Aorta (tissue), 5 donors: ENCODE measurements around the gene NGFR. TPM values are rescaled to one million over a fixed set of nuclear protein-coding genes. Genes with fewer than 3 reads are reported as not detected.
"Not testable (repeated sequence)": the region's sequence is repeated elsewhere in the genome, so short reads cannot be mapped to it uniquely, and the experiment has no call there.

Experiments
- ATAC-seq: fragments of 200-7000 bp; cut with Tn5 transposase; one replicate; pipeline ENCODE4 v1.9.1; 2022; ENCODE audit warnings: moderate library complexity; ENCODE audit not compliant: low FRiP score
- DNase-seq, 2 donors: peaks; one replicate each; pipeline ENCODE4 v3.0.0-alpha.2; 2020
- H3K27ac ChIP-seq, 2 donors: one replicate each; pipeline ENCODE4 v1.5.1; 2013; ENCODE audit warnings: low read length in 2 of 2, mild to moderate bottlenecking in 2 of 2, moderate library complexity in 2 of 2, control low read depth in 1 of 2, inconsistent platforms in 1 of 2, low read depth in 1 of 2
- H3K27me3 ChIP-seq, 2 donors: one replicate each; pipeline ENCODE4 v1.6.1; 2013; ENCODE audit warnings: control low read depth in 1 of 2, low read length in 1 of 2, mild to moderate bottlenecking in 1 of 2, moderate library complexity in 1 of 2; ENCODE audit not compliant: insufficient read depth in 2 of 2, control insufficient read depth in 1 of 2
- H3K36me3 ChIP-seq, 2 donors: one replicate each; pipeline ENCODE4 v1.6.1; 2013; ENCODE audit warnings: control low read depth in 1 of 2, low read length in 1 of 2, mild to moderate bottlenecking in 1 of 2; ENCODE audit not compliant: insufficient read depth in 2 of 2, control insufficient read depth in 1 of 2
- H3K4me1 ChIP-seq, 2 donors: one replicate each; pipeline ENCODE4 v1.6.1; 2013; ENCODE audit warnings: low read length in 2 of 2, control low read depth in 1 of 2, mild to moderate bottlenecking in 1 of 2, moderate library complexity in 1 of 2; ENCODE audit not compliant: insufficient read depth in 2 of 2, control insufficient read depth in 1 of 2
- H3K4me3 ChIP-seq, 2 donors: one replicate each; pipeline ENCODE4 v1.5.1; 2013; ENCODE audit warnings: low read length in 2 of 2, control low read depth in 1 of 2, mild to moderate bottlenecking in 1 of 2
- H3K9me3 ChIP-seq: one replicate; pipeline ENCODE4 v1.6.1; 2013; ENCODE audit warnings: mild to moderate bottlenecking, low read length; ENCODE audit not compliant: control insufficient read depth
- WGBS, 2 donors: extraction: QIAGEN DNeasy Blood & Tissue Kit; methylation state at CpG; one replicate each; pipeline ENCODE4 v1.1.7; 2013; 5-methylcytosine and 5-hydroxymethylcytosine counted together
- intact Hi-C, 2 donors: fragments of 100-400 bp; cut with DNase I; formaldehyde crosslinking; loops; one replicate each; pipeline versions ENCODE4 v1.14.2 to v1.15.0; 2022
- polyA plus RNA-seq, 2 donors: library from polyadenylated mRNA; stranded (reverse); fragments of 200-250 nt; gene quantifications; one replicate each; pipeline ENCODE4 v1.2.3, GENCODE V29; 2013
- total RNA-seq, 2 donors: library from RNA; stranded (reverse); fragmentation: NEBNext Ultra II Directional; extraction: Animal tissue kit (Norgen Biotek cat#: 25700); gene quantifications; one replicate each; pipeline ENCODE4 v1.2.1, GENCODE V29; 2021
- donor health status: healthy with polysubstance abuse.
- donor health status: Bipolar disorder and iron deficiency.
- donor health status: DM: no; HTN: no; CAD: no.
- donor health status: DM: no; HTN: no; CAD: no.
- donor health status: DM: yes; HTN: yes; CAD: no.

The NGFR gene
- total and polyA plus RNA-seq, 4 donors, result 0.75 to 55.7 (median 19.1) TPM

- 53 to 57% methylated on average over 12 of the region's 12 CpGs for WGBS, 2 donors
- H3K9me3 ChIP-seq, result no peaks in the 10 kb centered on the region
- no peak for ATAC-seq
- H3K36me3 ChIP-seq, result no peaks in the 10 kb centered on the region
- intact Hi-C loops, result no loop called here
- H3K27ac ChIP-seq, result no peak overlapping the region
- H3K4me3 ChIP-seq, result no peak overlapping the region
- no peaks in the 10 kb centered on the region for H3K27me3 ChIP-seq
- DNase-seq, result no peak
- no peaks in the 10 kb centered on the region for H3K4me1 ChIP-seq
Measured at GRCh38 chr17:49498029-49498615, 3.0 kb downstream of the NGFR start.

GRCh38 chr17:49501496-49501895 lies 6.4 kb downstream of the NGFR start:
- Histone ChIP-seq H3K9me3 (no peaks in the 10 kb centered on the region), H3K27me3 (no peaks in the 10 kb centered on the region), H3K4me1 (no peaks in the 10 kb centered on the region), H3K4me3 (no peak overlapping the region), H3K27ac (no peak overlapping the region), H3K36me3 (no peaks in the 10 kb centered on the region)
- no peak for ATAC-seq
- 86 to 94% methylated on average over 3 of the region's 3 CpGs for WGBS, 2 donors
- DNase-seq, result no peak
- intact Hi-C loops, result loop anchor here in 1 of 2 donors (5.0 kb wide), 1 partner anchor 46 kb away; no protein-coding TSS in a partner anchor

- Histone ChIP-seq H3K27me3 (no peaks in the 10 kb centered on the region), H3K9me3 (no peaks in the 10 kb centered on the region), H3K36me3 (no peaks in the 10 kb centered on the region), H3K4me1 (no peaks in the 10 kb centered on the region), H3K27ac (no peak overlapping the region), H3K4me3 (no peak overlapping the region)
- ATAC-seq (no peak), DNase-seq (no peak)
- intact Hi-C loops, result loop anchor here in 1 of 2 donors (5.0 kb wide), 1 partner anchor 45 kb away; no protein-coding TSS in a partner anchor
- WGBS, 2 donors, result 70 to 80% methylated on average over 4 of the region's 4 CpGs
Measured at GRCh38 chr17:49502254-49502653, 7.2 kb downstream of the NGFR start.

- H3K4me3 ChIP-seq, H3K27ac ChIP-seq, H3K27me3 ChIP-seq, H3K36me3 ChIP-seq, H3K4me1 ChIP-seq, ATAC-seq, DNase-seq, H3K9me3 ChIP-seq: not testable (repeated sequence)
- WGBS, 2 donors, result 80 to 89% methylated on average over 5 of the region's 5 CpGs
- intact Hi-C loops, result loop anchor here in 1 of 2 donors (5.0 kb wide), 1 partner anchor 45 kb away; no protein-coding TSS in a partner anchor
Measured at GRCh38 chr17:49502680-49503079, 7.6 kb downstream of the NGFR start.

GRCh38 chr17:49504369-49504768 lies 9.3 kb downstream of the NGFR start:
- ATAC-seq, result no peak
- WGBS, 2 donors, result 84 to 90% methylated on average over 4 of the region's 4 CpGs
- no peaks in the 10 kb centered on the region for H3K4me1 ChIP-seq
- no peaks in the 10 kb centered on the region for H3K27me3 ChIP-seq
- intact Hi-C loops, result loop anchor here in 1 of 2 donors (5.0 kb wide), 1 partner anchor 43 kb away; no protein-coding TSS in a partner anchor
- no peaks in the 10 kb centered on the region for H3K9me3 ChIP-seq
- no peak for DNase-seq
- no peak overlapping the region for H3K4me3 ChIP-seq
- no peak overlapping the region for H3K27ac ChIP-seq
- no peaks in the 10 kb centered on the region for H3K36me3 ChIP-seq

GRCh38 chr17:49505854-49506253 lies 10.8 kb downstream of the NGFR start:
- Histone ChIP-seq H3K9me3 (no peaks in the 10 kb centered on the region), H3K27ac (no peak overlapping the region), H3K4me3 (no peak overlapping the region), H3K36me3 (no peaks in the 10 kb centered on the region), H3K27me3 (no peaks in the 10 kb centered on the region), H3K4me1 (no peaks in the 10 kb centered on the region)
- ATAC-seq (no peak), DNase-seq (no peak)
- 86 to 90% methylated on average over 12 to 14 of the region's 14 CpGs for WGBS, 2 donors
- intact Hi-C loops, result no loop called here

- Histone ChIP-seq H3K4me3 (no peak overlapping the region), H3K4me1 (no peaks in the 10 kb centered on the region), H3K36me3 (no peaks in the 10 kb centered on the region), H3K27me3 (no peaks in the 10 kb centered on the region), H3K9me3 (no peaks in the 10 kb centered on the region), H3K27ac (no peak overlapping the region)
- ATAC-seq (no peak), DNase-seq (no peak)
- 95% methylated on average over 57 of the region's 57 CpGs for WGBS, 2 donors
- intact Hi-C loops, result no loop called here
Measured at GRCh38 chr17:49506282-49506681, 11.2 kb downstream of the NGFR start.

- ATAC-seq (no peak), DNase-seq (peak in 1 of 2 donors; percentile 42)
- no peaks in the 10 kb centered on the region for H3K36me3 ChIP-seq
- H3K27ac ChIP-seq, result no peak overlapping the region
- H3K9me3 ChIP-seq, result no peaks in the 10 kb centered on the region
- no peaks in the 10 kb centered on the region for H3K4me1 ChIP-seq
- intact Hi-C loops, result no loop called here
- 69 to 74% methylated on average over 17 of the region's 17 CpGs for WGBS, 2 donors
- no peak overlapping the region for H3K4me3 ChIP-seq
- H3K27me3 ChIP-seq, result no peaks in the 10 kb centered on the region
Measured at GRCh38 chr17:49508061-49508865, 13.2 kb downstream of the NGFR start.
